ENCODE results near the gene CDH23. TPM values are rescaled to one million over a fixed set of nuclear protein-coding genes. Genes with fewer than 3 reads are reported as not detected.

The CDH23 gene
- total RNA-seq, 1 experiment from 2014 or later: not detected

GRCh38 chr10:71638822-71639719 lies 242.4 kb downstream of the CDH23 start:
- H3K79me2 ChIP-seq (ENCODE audit: low read length): no peaks in the 10 kb centered on the region
- no peaks in the 10 kb centered on the region for H3K9me3 ChIP-seq (ENCODE audit: low read length)
- H3K27ac ChIP-seq (ENCODE audit: low read length): no peak overlapping the region
- H3K4me1 ChIP-seq (ENCODE audit: insufficient read depth, low read length): no peaks in the 10 kb centered on the region
- no peaks in the 10 kb centered on the region for H3K9me2 ChIP-seq (replicated peaks; ENCODE audit: low read length)
- no peak overlapping the region for H3K4me3 ChIP-seq (ENCODE audit: low read length)
- POLR2A ChIA-PET (ENCODE audit: unreplicated experiment): no interaction called here
- DNase-seq (no peak), ATAC-seq (no peak)
- no peaks in the 10 kb centered on the region for H3K27me3 ChIP-seq (ENCODE audit: low read length)
- BruUV-seq (replicated peaks): no TSS peak
- H3K4me2 ChIP-seq (ENCODE audit: low read length): no peak overlapping the region
- H2AFZ ChIP-seq (ENCODE audit: low read length): no peak overlapping the region
- intact Hi-C loops (cut with micrococcal nuclease): no loop called here
- H3K9ac ChIP-seq (ENCODE audit: low read length): no peak overlapping the region
- H3F3A ChIP-seq (ENCODE audit: low read length, unreplicated experiment): no peaks in the 10 kb centered on the region
- TF ChIP-seq EZH2 (IDR thresholded peaks at IDR 0.05; ENCODE audit: low read length, unreplicated experiment) (no peak), EZH2phosphoT487 (IDR thresholded peaks at IDR 0.05; ENCODE audit: borderline replicate concordance, low read length) (no peak), CTCF (conservative IDR thresholded peaks at IDR 0.05; ENCODE audit: low read depth, low read length) (no peak)
- no peaks in the 10 kb centered on the region for H4K20me1 ChIP-seq (ENCODE audit: low read length)
- CTCF ChIA-PET: no interaction called here
- H3K36me3 ChIP-seq (ENCODE audit: low read depth, low read length): no peaks in the 10 kb centered on the region

GRCh38 chr10:71640607-71641006 lies 243.9 kb downstream of the CDH23 start:
- Histone ChIP-seq H3K4me2 (ENCODE audit: low read length) (no peak overlapping the region), H3F3A (ENCODE audit: low read length, unreplicated experiment) (no peaks in the 10 kb centered on the region), H3K36me3 (ENCODE audit: low read depth, low read length) (no peaks in the 10 kb centered on the region), H3K9ac (ENCODE audit: low read length) (no peak overlapping the region), H3K9me2 (replicated peaks; ENCODE audit: low read length) (no peaks in the 10 kb centered on the region), H3K9me3 (ENCODE audit: low read length) (no peaks in the 10 kb centered on the region), H3K4me3 (ENCODE audit: low read length) (no peak overlapping the region), H3K27ac (ENCODE audit: low read length) (no peak overlapping the region), H3K4me1 (ENCODE audit: insufficient read depth, low read length) (no peaks in the 10 kb centered on the region), H4K20me1 (ENCODE audit: low read length) (no peaks in the 10 kb centered on the region), H3K27me3 (ENCODE audit: low read length) (no peaks in the 10 kb centered on the region), H3K79me2 (ENCODE audit: low read length) (no peaks in the 10 kb centered on the region), H2AFZ (ENCODE audit: low read length) (no peak overlapping the region)
- ChIA-PET CTCF (no interaction called here), POLR2A (ENCODE audit: unreplicated experiment) (no interaction called here)
- TF ChIP-seq EZH2 (IDR thresholded peaks at IDR 0.05; ENCODE audit: low read length, unreplicated experiment) (no peak), EZH2phosphoT487 (IDR thresholded peaks at IDR 0.05; ENCODE audit: borderline replicate concordance, low read length) (no peak)
- intact Hi-C loops (cut with micrococcal nuclease): no loop called here
- ATAC-seq (no peak), DNase-seq (no peak)
- no TSS peak for BruUV-seq (replicated peaks)

- H3K4me2 ChIP-seq (ENCODE audit: low read length): no peak overlapping the region
- H3K79me2 ChIP-seq (ENCODE audit: low read length): no peaks in the 10 kb centered on the region
- H3K4me1 ChIP-seq (ENCODE audit: insufficient read depth, low read length): no peaks in the 10 kb centered on the region
- ATAC-seq (no peak), DNase-seq (no peak)
- no peak overlapping the region for H2AFZ ChIP-seq (ENCODE audit: low read length)
- no peaks in the 10 kb centered on the region for H4K20me1 ChIP-seq (ENCODE audit: low read length)
- H3K27me3 ChIP-seq (ENCODE audit: low read length): no peaks in the 10 kb centered on the region
- no peaks in the 10 kb centered on the region for H3K36me3 ChIP-seq (ENCODE audit: low read depth, low read length)
- no peak overlapping the region for H3K27ac ChIP-seq (ENCODE audit: low read length)
- CTCF ChIA-PET: no interaction called here
- H3K9me3 ChIP-seq (ENCODE audit: low read length): no peaks in the 10 kb centered on the region
- H3F3A ChIP-seq (ENCODE audit: low read length, unreplicated experiment): no peaks in the 10 kb centered on the region
- no peak overlapping the region for H3K4me3 ChIP-seq (ENCODE audit: low read length)
- no peak overlapping the region for H3K9ac ChIP-seq (ENCODE audit: low read length)
- no TSS peak for BruUV-seq (replicated peaks)
- intact Hi-C loops (cut with micrococcal nuclease): no loop called here
- H3K9me2 ChIP-seq (replicated peaks; ENCODE audit: low read length): no peaks in the 10 kb centered on the region
- POLR2A ChIA-PET (ENCODE audit: unreplicated experiment): no interaction called here
- TF ChIP-seq EZH2phosphoT487 (IDR thresholded peaks at IDR 0.05; ENCODE audit: borderline replicate concordance, low read length) (no peak), EZH2 (IDR thresholded peaks at IDR 0.05; ENCODE audit: low read length, unreplicated experiment) (no peak), CTCF (conservative IDR thresholded peaks at IDR 0.05; ENCODE audit: low read depth, low read length) (no peak)
Measured at GRCh38 chr10:71641449-71641848, 244.7 kb downstream of the CDH23 start.
